MCF 10A (cell line): Measurements from ENCODE around the gene KCNIP1. TPM values are rescaled to one million over a fixed set of nuclear protein-coding genes. Genes with fewer than 3 reads are reported as not detected.

Experiments
- BruUV-seq: library from RNA; stranded (reverse); fragments of 400-500 nt; replicated peaks from 2 replicates; lab custom pipeline; 2021; lab: Mats Ljungman, UMichigan
- CTCF ChIA-PET: fragments of 300-600 bp; sonication (Branson Sonifier 250); formaldehyde crosslinking; extraction: SDS; loops from one replicate; lab custom pipeline; 2021; ENCODE audit warnings: antibody characterized with exemption, inconsistent platforms; lab: Yijun Ruan, JAX
- POLR2A ChIA-PET: fragments of 300-600, 350-650 bp; sonication (Branson Sonifier 250); formaldehyde crosslinking; extraction: SDS; loops from one replicate; lab custom pipeline; 2020; ENCODE audit warnings: antibody characterized with exemption, inconsistent platforms; lab: Yijun Ruan, JAX
- DNase-seq: peaks from one replicate; pipeline ENCODE4 v3.0.0-alpha.2; 2018; ENCODE audit not compliant: unreplicated experiment
- H3K27ac Mint-ChIP-seq: one replicate; pipeline ENCODE4 v1.8.0; 2022; ENCODE audit warnings: mild to moderate bottlenecking, low read depth, mixed read lengths; ENCODE audit not compliant: unreplicated experiment
- H3K27me3 Mint-ChIP-seq: one replicate; pipeline ENCODE4 v1.8.0; 2022; ENCODE audit warnings: mixed read lengths; ENCODE audit not compliant: insufficient read depth, unreplicated experiment
- H3K36me3 Mint-ChIP-seq: one replicate; pipeline ENCODE4 v1.8.0; 2022; ENCODE audit warnings: mild to moderate bottlenecking, moderate library complexity, mixed read lengths; ENCODE audit not compliant: insufficient read depth, unreplicated experiment
- H3K4me1 Mint-ChIP-seq: one replicate; pipeline ENCODE4 v1.8.0; 2022; ENCODE audit warnings: mixed read lengths; ENCODE audit not compliant: insufficient read depth, unreplicated experiment
- H3K4me3 Mint-ChIP-seq: one replicate; pipeline ENCODE4 v1.8.0; 2022; ENCODE audit warnings: mild to moderate bottlenecking, moderate library complexity, mixed read lengths; ENCODE audit not compliant: unreplicated experiment
- H3K9me3 Mint-ChIP-seq: one replicate; pipeline ENCODE4 v1.8.0; 2022; ENCODE audit warnings: mixed read lengths; ENCODE audit not compliant: unreplicated experiment
- intact Hi-C: fragments of 100-400 bp; cut with micrococcal nuclease; formaldehyde crosslinking; loops from 2 replicates; pipeline ENCODE4 v1.14.1; 2022
- total RNA-seq: library from RNA; stranded (reverse); gene quantifications from 2 replicates; pipeline ENCODE4 v1.2.3, GENCODE V29; 2022
- TF ChIP-seq, protein P1 (sequence below): fragments of 200-600 bp; IDR thresholded peaks from one replicate; pipeline ENCODE4 v1.8.0; 2022; ENCODE audit warnings: antibody characterized with exemption, mild to moderate bottlenecking; ENCODE audit not compliant: unreplicated experiment

Gene KCNIP1
- total RNA-seq, 1 experiment from 2014 or later: not detected

DNA sequence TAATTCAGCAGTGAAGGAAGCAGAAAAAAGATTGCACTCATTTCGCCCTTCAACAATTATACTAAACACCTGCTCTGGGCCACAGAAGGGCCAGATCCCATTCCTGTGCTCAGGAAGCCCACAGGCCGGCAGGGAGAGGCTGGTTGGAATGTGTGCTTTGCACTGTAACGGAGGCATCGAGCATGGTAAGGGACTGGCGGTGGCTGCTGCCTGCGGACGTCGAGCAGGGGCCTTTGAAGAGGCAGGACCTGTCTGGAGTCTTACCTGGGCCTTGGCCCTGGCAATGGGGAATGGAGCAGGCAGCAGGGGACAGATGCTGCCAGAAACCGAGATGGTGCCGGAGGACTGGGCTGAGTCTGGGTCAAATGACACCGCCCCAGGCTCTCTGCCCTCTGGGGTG is 97.8 kb downstream of the KCNIP1 start:
- H3K9me3 Mint-ChIP-seq: no peaks in the 10 kb centered on the region
- CTCF ChIA-PET: interaction anchor here (0.6 to 16.3 kb wide), 8 partner anchors 10 to 501 kb away, joined by 3 to 284 read pairs (median 9); no protein-coding TSS in a partner anchor
- TF ChIP-seq, protein P1, sequence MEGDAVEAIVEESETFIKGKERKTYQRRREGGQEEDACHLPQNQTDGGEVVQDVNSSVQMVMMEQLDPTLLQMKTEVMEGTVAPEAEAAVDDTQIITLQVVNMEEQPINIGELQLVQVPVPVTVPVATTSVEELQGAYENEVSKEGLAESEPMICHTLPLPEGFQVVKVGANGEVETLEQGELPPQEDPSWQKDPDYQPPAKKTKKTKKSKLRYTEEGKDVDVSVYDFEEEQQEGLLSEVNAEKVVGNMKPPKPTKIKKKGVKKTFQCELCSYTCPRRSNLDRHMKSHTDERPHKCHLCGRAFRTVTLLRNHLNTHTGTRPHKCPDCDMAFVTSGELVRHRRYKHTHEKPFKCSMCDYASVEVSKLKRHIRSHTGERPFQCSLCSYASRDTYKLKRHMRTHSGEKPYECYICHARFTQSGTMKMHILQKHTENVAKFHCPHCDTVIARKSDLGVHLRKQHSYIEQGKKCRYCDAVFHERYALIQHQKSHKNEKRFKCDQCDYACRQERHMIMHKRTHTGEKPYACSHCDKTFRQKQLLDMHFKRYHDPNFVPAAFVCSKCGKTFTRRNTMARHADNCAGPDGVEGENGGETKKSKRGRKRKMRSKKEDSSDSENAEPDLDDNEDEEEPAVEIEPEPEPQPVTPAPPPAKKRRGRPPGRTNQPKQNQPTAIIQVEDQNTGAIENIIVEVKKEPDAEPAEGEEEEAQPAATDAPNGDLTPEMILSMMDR: no peak
- no TSS peak for BruUV-seq
- H3K4me1 Mint-ChIP-seq: peaks cover 20% of the 10 kb centered on the region
- no peaks in the 10 kb centered on the region for H3K36me3 Mint-ChIP-seq
- peaks cover 37% of the 10 kb centered on the region for H3K27me3 Mint-ChIP-seq
- POLR2A ChIA-PET: no interaction called here
- DNase-seq: no peak
- no peak overlapping the region for H3K4me3 Mint-ChIP-seq
- H3K27ac Mint-ChIP-seq: no peak overlapping the region
- intact Hi-C loops: no loop called here

DNA sequence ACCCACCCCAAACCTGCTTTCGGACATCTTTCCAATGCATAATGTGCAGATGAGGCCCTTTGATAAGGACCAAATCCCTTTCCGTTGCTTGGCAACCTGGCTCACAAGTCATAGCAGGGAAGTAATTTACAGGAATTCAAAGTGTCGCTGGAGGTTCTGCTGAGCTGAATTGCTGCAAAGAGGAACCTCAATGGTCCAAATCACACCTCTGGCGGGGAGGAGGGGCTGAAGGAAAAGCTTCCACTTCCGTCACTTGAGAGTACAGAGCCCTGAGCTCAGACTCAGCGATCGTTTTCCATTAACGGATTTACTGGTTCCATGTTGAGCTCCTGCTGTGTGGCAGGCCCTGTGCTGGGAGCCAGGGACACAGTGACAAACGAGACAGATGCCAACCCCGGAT is 99.3 kb downstream of the KCNIP1 start:
- no peak for DNase-seq
- intact Hi-C loops: no loop called here
- peaks cover 52% of the 10 kb centered on the region for H3K27me3 Mint-ChIP-seq
- TF ChIP-seq, protein P1: no peak
- no peaks in the 10 kb centered on the region for H3K36me3 Mint-ChIP-seq
- no peaks in the 10 kb centered on the region for H3K9me3 Mint-ChIP-seq
- no peak overlapping the region for H3K27ac Mint-ChIP-seq
- H3K4me3 Mint-ChIP-seq: no peak overlapping the region
- ChIA-PET CTCF (interaction anchor here (0.6 to 16.3 kb wide), 24 partner anchors 9 to 396 kb away, joined by 3 to 284 read pairs (median 4); no protein-coding TSS in a partner anchor), POLR2A (interaction anchor here (0.6 to 1.7 kb wide), 4 partner anchors 12 to 451 kb away, joined by 3 to 6 read pairs (median 3); no protein-coding TSS in a partner anchor)
- peaks cover 5% of the 10 kb centered on the region for H3K4me1 Mint-ChIP-seq
- BruUV-seq: no TSS peak

DNA sequence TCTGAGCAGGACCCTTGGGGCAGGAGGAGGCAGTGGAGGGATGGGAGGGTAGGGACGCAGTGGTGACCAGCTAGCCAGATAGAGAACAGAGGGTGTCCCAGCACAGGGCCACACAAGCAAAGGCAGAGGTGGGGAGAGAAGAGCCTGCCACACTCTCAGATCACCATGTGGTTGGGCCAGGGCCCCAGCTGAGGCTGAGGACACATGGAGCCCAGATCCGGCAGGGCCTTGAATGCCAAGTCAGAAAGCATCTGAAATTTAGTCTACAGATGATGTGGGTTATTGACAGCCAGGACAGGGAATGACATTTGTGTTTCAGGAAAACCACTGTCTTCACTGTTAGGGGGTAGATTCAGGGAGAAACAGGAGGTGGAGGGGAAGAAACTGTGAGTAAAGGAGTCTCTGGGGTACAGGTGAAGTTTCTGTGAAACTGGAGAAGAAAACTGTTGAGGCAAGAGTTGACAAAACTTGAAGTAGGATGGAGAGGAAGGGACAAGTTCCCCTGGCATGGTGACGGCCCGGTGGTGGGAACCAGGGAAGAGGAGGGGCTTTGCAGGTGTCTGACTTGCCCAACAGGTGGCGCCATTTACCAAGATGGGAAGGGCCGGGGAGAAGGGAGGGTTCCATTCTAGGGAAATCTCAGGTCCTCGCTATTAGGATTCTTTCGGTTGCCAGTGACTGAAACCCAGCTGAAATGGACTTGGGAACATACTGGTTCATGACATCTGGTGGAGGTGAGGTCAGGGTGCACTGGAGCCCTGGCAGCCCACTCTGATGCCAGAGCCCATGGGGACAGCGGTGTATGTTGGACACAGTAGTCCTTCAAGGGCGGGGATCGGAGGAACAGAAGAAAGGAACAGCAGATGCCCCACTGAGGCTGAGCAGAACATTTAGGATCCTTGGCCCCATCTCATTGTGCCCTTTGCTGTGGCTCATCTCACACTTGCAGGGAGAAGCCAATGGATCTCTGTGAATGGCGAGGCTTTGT is 100.1 kb downstream of the KCNIP1 start:
- TF ChIP-seq, protein P1: peak; percentile 97

DNA sequence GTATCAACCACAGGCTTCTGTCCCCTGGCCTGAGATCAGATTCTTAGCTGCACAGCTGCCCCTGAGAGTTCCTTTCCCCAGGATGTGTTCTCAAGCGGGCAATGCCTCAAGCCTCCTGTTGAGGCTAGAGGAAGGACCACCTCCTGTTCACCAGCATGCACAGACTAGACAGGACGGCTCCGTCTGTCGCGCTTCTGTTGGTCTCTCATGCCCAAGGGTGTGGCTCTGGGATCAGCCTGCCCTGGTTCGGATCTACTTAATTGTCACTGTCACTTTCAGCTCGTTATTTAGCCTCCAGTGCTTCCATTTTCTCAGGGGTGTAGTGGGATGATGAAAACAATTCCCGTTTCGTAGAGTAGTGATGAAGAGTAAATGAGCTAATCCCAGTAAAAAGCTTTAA is 103.1 kb downstream of the KCNIP1 start:
- Mint-ChIP-seq H3K27me3 (peaks cover 20% of the 10 kb centered on the region), H3K27ac (no peak overlapping the region), H3K9me3 (no peaks in the 10 kb centered on the region), H3K36me3 (no peaks in the 10 kb centered on the region), H3K4me1 (peaks cover 5% of the 10 kb centered on the region), H3K4me3 (no peak overlapping the region)
- intact Hi-C loops: no loop called here
- TF ChIP-seq, protein P1: no peak
- DNase-seq: no peak
- ChIA-PET POLR2A (no interaction called here), CTCF (interaction anchor here (0.5 to 16.3 kb wide), 6 partner anchors 12 to 856 kb away, joined by 3 to 284 read pairs (median 3); no protein-coding TSS in a partner anchor)
- BruUV-seq: no TSS peak

More for the DNA sequence above, 100.1 kb downstream of the KCNIP1 start:
- no peak overlapping the region for H3K27ac Mint-ChIP-seq
- DNase-seq: peak; percentile 86
- peaks cover 51% of the 10 kb centered on the region for H3K27me3 Mint-ChIP-seq
- ChIA-PET CTCF (interaction anchor here (0.6 to 16.3 kb wide), 22 partner anchors 10 to 396 kb away, joined by 3 to 284 read pairs (median 4); no protein-coding TSS in a partner anchor), POLR2A (interaction anchor here (0.6 to 1.7 kb wide), 6 partner anchors 11 to 450 kb away, joined by 3 to 6 read pairs (median 3); no protein-coding TSS in a partner anchor)
- BruUV-seq: no TSS peak
- intact Hi-C loops: loop anchor here (1.0 kb wide), 3 partner anchors 10 to 29 kb away; no protein-coding TSS in a partner anchor
- H3K4me3 Mint-ChIP-seq: no peak overlapping the region
- H3K9me3 Mint-ChIP-seq: no peaks in the 10 kb centered on the region
- H3K4me1 Mint-ChIP-seq: peaks cover 5% of the 10 kb centered on the region
- no peaks in the 10 kb centered on the region for H3K36me3 Mint-ChIP-seq
